Lower leg skin (tissue), 3 donors: ENCODE measurements around the gene PMEPA1.

ENCODE experiments used
- CTCF ChIP-seq, 3 donors: fragments of 450-650 bp; IDR thresholded peaks; one replicate each; pipeline ENCODE4 v1.5.1; 2016; ENCODE audit warnings: antibody characterized with exemption in 3 of 3, mild to moderate bottlenecking in 3 of 3, moderate library complexity in 2 of 3
- POLR2A ChIP-seq, 2 donors: fragments of 450-650 bp; IDR thresholded peaks; one replicate each; pipeline ENCODE4 v1.6.1; 2016 to 2017; ENCODE audit warnings: antibody characterized with exemption in 2 of 2, mild to moderate bottlenecking in 1 of 2, moderate library complexity in 1 of 2

DNA sequence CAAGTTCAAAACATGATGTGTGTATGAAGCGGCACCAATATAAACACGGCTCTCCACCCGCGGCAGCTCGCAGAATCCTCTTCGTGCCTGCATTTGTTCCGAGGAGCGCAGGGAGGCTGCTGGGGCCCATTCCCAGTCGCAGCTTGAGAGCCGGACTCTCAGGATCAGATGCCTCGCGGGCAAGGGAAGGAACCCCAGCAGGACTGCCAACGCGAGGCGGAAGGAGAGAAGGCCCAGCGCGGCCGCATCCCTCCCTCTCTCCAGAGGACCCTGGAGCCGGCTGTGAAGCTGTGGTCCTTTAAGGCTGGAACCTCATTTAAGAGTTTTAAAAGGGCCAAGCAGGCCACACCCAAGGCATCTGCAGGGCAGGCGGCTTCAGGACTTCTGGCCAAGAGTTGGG lies 45.3 kb downstream of the PMEPA1 start:
- TF ChIP-seq CTCF (IDR thresholded peaks at IDR 0.05): no peak
- no peak for TF ChIP-seq POLR2A (IDR thresholded peaks at IDR 0.05)
